Thyroid gland (tissue), 4 donors: ENCODE results near the gene BICD2.

ENCODE experiments used
- CTCF ChIP-seq, 6 experiments: fragments of 200-600 bp in 3 of 6; fragments of 450-650 bp in 3 of 6; sonication (generic) in 3 of 6; IDR thresholded peaks; one replicate each; pipeline ENCODE4 v1.5.1; 2016 to 2019; ENCODE audit warnings: antibody characterized with exemption in 6 of 6, mild to moderate bottlenecking in 2 of 6, inconsistent platforms in 1 of 6, moderate library complexity in 1 of 6
- POLR2A ChIP-seq, 2 donors: fragments of 450-650 bp; IDR thresholded peaks; one replicate each; pipeline ENCODE4 v1.6.1; 2017; ENCODE audit warnings: antibody characterized with exemption in 2 of 2, mild to moderate bottlenecking in 2 of 2, moderate library complexity in 1 of 2

DNA sequence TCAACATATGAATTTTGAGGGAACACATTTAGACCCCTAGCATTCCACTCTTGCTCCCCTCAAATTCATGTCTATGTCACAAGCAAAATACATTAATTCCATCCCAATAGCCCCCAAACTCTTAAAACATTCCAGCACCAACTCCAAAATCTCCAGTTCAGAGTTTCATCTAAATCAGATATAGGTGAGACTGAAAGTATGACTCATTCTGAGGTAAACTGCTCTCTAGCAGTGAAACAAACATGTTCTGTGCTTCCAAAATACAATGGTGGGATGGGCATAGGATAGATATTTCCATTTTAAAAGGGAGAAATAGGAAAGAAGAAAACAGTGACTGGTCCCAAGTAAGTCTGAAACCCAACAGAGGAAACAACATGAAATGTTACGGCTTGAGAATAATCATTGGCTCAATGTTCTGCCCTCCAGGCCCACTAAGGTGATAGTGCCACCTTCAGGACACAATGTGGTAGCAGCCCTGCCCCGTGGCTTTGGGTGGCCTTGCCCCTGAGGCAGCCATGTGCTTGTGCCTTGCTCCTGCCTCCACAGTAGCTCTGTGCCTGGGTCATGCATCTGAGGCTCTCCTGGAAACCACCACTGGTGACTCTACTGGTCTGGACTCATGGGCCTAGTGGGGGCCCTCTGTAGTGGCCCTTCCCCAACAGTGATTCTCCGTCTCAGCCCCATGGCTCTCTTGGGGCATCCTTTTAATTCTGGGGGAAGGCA is 58.3 kb downstream of the BICD2 start:
- peak in 1 of 6 experiments; percentile 7 for TF ChIP-seq CTCF (IDR thresholded peaks at IDR 0.05)
- TF ChIP-seq POLR2A (IDR thresholded peaks at IDR 0.05) = no peak
